Esophagus muscularis mucosa (tissue), 4 donors: ENCODE data around the gene MCTP2. TPM values are rescaled to one million over a fixed set of nuclear protein-coding genes. Genes with fewer than 3 reads are reported as not detected.

Source experiments
- DNase-seq: peaks from one replicate; pipeline ENCODE4 v3.0.0-alpha.2; 2017; ENCODE audit errors: extremely low spot score
- H3K27ac ChIP-seq, 4 donors: fragments of 200-600 bp; sonication (generic); replicated peaks in 1 of 4; 1 replicate in 3 of 4; 2 replicates in 1 of 4; pipeline ENCODE4 v1.5.1; 2016 to 2019; ENCODE audit warnings: mild to moderate bottlenecking in 1 of 4
- H3K27me3 ChIP-seq, 4 donors: fragments of 200-600 bp; sonication (generic); one replicate each; pipeline versions ENCODE4 v1.5.1 to v1.6.0; 2016 to 2019
- H3K36me3 ChIP-seq, 4 donors: fragments of 200-600 bp; sonication (generic); one replicate each; pipeline ENCODE4 v1.5.1; 2016 to 2019
- H3K4me1 ChIP-seq, 4 donors: fragments of 200-600 bp; sonication (generic); one replicate each; pipeline ENCODE4 v1.5.1; 2016 to 2019
- H3K4me3 ChIP-seq, 4 donors: fragments of 200-600 bp; sonication (generic); 1 replicate in 2 of 4; 2 replicates in 2 of 4; pipeline ENCODE4 v1.5.1; 2016 to 2019; ENCODE audit warnings: mild to moderate bottlenecking in 4 of 4, moderate library complexity in 1 of 4
- H3K9me3 ChIP-seq, 4 donors: fragments of 200-600 bp; sonication (generic); 1 replicate in 3 of 4; 2 replicates in 1 of 4; pipeline ENCODE4 v1.5.1; 2016 to 2019
- CTCF ChIP-seq, 3 experiments: fragments of 200-600 bp in 2 of 3; fragments of 450-650 bp in 1 of 3; sonication (generic) in 2 of 3; IDR thresholded peaks; one replicate each; pipeline ENCODE4 v1.5.1; 2017 to 2019; ENCODE audit warnings: antibody characterized with exemption in 3 of 3, mild to moderate bottlenecking in 2 of 3, moderate library complexity in 1 of 3
- EP300 ChIP-seq: sonication (generic); formaldehyde crosslinking; IDR thresholded peaks from one replicate; pipeline ENCODE4 v1.6.1; 2017; ENCODE audit warnings: antibody characterized with exemption
- POLR2A ChIP-seq: fragments of 450-650 bp; IDR thresholded peaks from one replicate; pipeline ENCODE4 v1.6.1; 2017; ENCODE audit warnings: antibody characterized with exemption, moderate library complexity, mild to moderate bottlenecking, low read depth
- POLR2AphosphoS5 ChIP-seq, 2 donors: sonication (generic); formaldehyde crosslinking; IDR thresholded peaks; one replicate each; pipeline ENCODE4 v1.6.1; 2017; ENCODE audit warnings: antibody characterized with exemption in 2 of 2
- WGBS: methylation state at CpG from one replicate; pipeline ENCODE4 v1.1.5; 2018; 5-methylcytosine and 5-hydroxymethylcytosine counted together
- intact Hi-C: fragments of 100-400 bp; cut with DNase I; formaldehyde crosslinking; loops from one replicate; pipeline ENCODE4 v1.15.1; 2023
- total RNA-seq, 4 donors: library from RNA; depleted of rRNA; stranded (reverse); fragments of >200 nt; gene quantifications; one replicate each; pipeline versions ENCODE4 v1.1.0 to v1.2.1, GENCODE V29; 2016

The MCTP2 gene
- total RNA-seq, 4 donors from 2014 or later = 2.4 to 14.6 (median 4.4) TPM

- intact Hi-C loops = no loop called here
- TF ChIP-seq POLR2AphosphoS5 (IDR thresholded peaks at IDR 0.05) (no peak), CTCF (IDR thresholded peaks at IDR 0.05) (no peak), POLR2A (no peak), EP300 (no peak)
Measured at GRCh38 chr15:94263341-94264273, 32.2 kb downstream of the MCTP2 start.

DNA sequence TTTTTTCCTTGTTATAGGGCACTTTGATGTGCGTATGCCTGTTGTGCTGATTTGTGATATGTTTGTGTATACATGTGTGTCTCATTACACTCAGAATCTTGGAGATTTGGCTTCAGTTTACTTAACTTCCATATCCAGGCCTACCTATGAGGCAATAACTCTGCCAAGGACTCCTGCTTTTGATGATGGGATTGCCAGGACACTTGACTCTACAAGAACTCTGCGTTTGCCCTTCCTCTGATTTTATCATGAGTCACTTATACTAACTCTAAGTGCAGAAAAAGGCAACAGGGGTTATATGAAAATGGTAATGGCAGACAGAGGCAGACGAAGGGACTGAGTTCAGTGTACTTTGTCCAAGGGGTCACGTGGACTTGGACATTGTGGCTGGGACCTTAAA is 33.6 kb downstream of the MCTP2 start:
- no peaks in the 10 kb centered on the region for H3K9me3 ChIP-seq
- H3K4me3 ChIP-seq = no peak overlapping the region
- DNase-seq = no peak
- no peaks in the 10 kb centered on the region for H3K27me3 ChIP-seq
- intact Hi-C loops = no loop called here
- H3K4me1 ChIP-seq = peaks cover 0 to 6% (median 2%) of the 10 kb centered on the region in 4 donors
- no peak overlapping the region for H3K27ac ChIP-seq
- TF ChIP-seq POLR2A = no peak
- TF ChIP-seq EP300 = no peak
- TF ChIP-seq POLR2AphosphoS5 (IDR thresholded peaks at IDR 0.05) = no peak
- H3K36me3 ChIP-seq = no peaks in the 10 kb centered on the region
- WGBS = 86% methylated on average over 4 of the region's 4 CpGs

More at GRCh38 chr15:94263341-94264273, 32.2 kb downstream of the MCTP2 start:
- WGBS = 62% methylated on average over 7 of the region's 7 CpGs
- H3K9me3 ChIP-seq = no peaks in the 10 kb centered on the region
- no peaks in the 10 kb centered on the region for H3K36me3 ChIP-seq
- DNase-seq = no peak
- peaks cover 0 to 6% (median 2%) of the 10 kb centered on the region in 4 donors for H3K4me1 ChIP-seq
- no peak overlapping the region for H3K27ac ChIP-seq
- H3K27me3 ChIP-seq = no peaks in the 10 kb centered on the region
- no peak overlapping the region for H3K4me3 ChIP-seq

- intact Hi-C loops = no loop called here
- Histone ChIP-seq H3K36me3 (no peaks in the 10 kb centered on the region), H3K27me3 (no peaks in the 10 kb centered on the region), H3K4me1 (peaks cover 0 to 6% (median 2%) of the 10 kb centered on the region in 4 donors), H3K9me3 (no peaks in the 10 kb centered on the region), H3K4me3 (no peak overlapping the region), H3K27ac (no peak overlapping the region)
- WGBS = 77% methylated on average over 6 of the region's 6 CpGs
- no peak for TF ChIP-seq POLR2AphosphoS5 (IDR thresholded peaks at IDR 0.05)
- no peak for TF ChIP-seq CTCF (IDR thresholded peaks at IDR 0.05)
- TF ChIP-seq EP300 = no peak
- no peak for TF ChIP-seq POLR2A
- no peak for DNase-seq
Measured at GRCh38 chr15:94265982-94266381, 34.6 kb downstream of the MCTP2 start.

DNA sequence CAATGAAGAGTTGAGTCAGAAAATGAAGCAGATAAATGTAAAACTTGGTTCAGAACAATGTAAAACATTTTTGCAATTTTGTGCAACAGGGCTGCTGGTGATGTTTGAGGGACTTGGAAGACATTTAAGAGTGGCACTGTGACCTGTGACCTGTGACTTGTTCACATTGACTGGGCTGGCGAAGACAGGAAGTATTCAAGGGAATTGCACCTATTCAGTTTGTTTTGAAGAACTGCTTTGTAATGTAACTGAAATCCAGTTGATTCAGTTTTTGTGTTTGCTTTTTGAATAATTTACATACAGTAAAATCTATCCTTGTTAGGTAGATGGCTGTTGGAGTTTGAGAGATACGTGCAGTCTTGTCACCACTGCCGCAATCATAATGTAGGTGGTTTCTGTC is 35.4 kb downstream of the MCTP2 start:
- Histone ChIP-seq H3K9me3 (no peaks in the 10 kb centered on the region), H3K36me3 (no peaks in the 10 kb centered on the region), H3K4me3 (no peak overlapping the region), H3K27me3 (no peaks in the 10 kb centered on the region), H3K4me1 (peaks cover 0 to 6% (median 2%) of the 10 kb centered on the region in 4 donors), H3K27ac (no peak overlapping the region)
- DNase-seq = no peak
- intact Hi-C loops = no loop called here
- no peak for TF ChIP-seq EP300
- TF ChIP-seq CTCF (IDR thresholded peaks at IDR 0.05) = no peak
- no peak for TF ChIP-seq POLR2A
- no peak for TF ChIP-seq POLR2AphosphoS5 (IDR thresholded peaks at IDR 0.05)
- 82% methylated on average over 3 of the region's 3 CpGs for WGBS

DNA sequence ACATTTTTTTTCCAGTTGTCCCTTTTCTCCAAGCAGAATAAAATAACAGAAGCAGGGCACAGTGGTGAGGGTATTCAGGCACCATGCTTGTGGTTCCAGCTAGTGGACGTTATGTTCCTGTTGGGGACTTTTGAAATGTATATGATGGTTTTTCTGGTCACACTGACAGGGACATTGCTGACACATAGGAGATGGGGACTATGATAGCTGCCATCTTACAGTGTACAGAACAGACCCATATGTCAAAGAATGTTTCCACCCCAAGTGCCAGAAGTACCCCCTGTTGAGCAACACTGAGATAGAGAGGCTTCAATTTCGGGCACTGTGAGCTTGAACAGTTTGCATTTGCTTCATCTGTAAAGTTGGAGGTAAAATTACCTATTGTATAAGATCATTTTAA is 38.6 kb downstream of the MCTP2 start:
- H3K9me3 ChIP-seq = no peaks in the 10 kb centered on the region
- H3K27ac ChIP-seq = no peak overlapping the region
- 77% methylated on average over 2 of the region's 2 CpGs for whole genome bisulfite sequencing
- no peaks in the 10 kb centered on the region for H3K36me3 ChIP-seq
- no peaks in the 10 kb centered on the region for H3K27me3 ChIP-seq
- no peak overlapping the region for H3K4me3 ChIP-seq
- DNase-seq = no peak
- H3K4me1 ChIP-seq = no peaks in the 10 kb centered on the region
- TF ChIP-seq POLR2A (no peak), EP300 (no peak), CTCF (IDR thresholded peaks at IDR 0.05) (no peak), POLR2AphosphoS5 (IDR thresholded peaks at IDR 0.05) (no peak)
- intact Hi-C loops = no loop called here
